Stimulated activated CD4-positive, alpha-beta T cell treated with anti-CD3 and anti-CD28 coated beads, Interleukin-15, amount 100 ng/mL, for 48 hours (primary cell): ENCODE results near the gene P2RX2.

Experiments used
- DNase-seq, 2 donors: peaks; one replicate each; pipeline ENCODE4 v3.0.0-alpha.2; 2020; ENCODE audit warnings: low read depth in 2 of 2

Gene P2RX2

GRCh38 chr12:132618683-132619043 is at the start of gene P2RX2:
Gene P2RX2 (plus strand): TSS chr12:132618776. CDS start chr12:132618817, 41 bp downstream.
- DNase-seq: no peak

- DNase-seq: no peak
Measured at GRCh38 chr12:132568826-132569480, 49.6 kb upstream of the P2RX2 start.

- no peak for DNase-seq
Measured at GRCh38 chr12:132569856-132570480, 48.6 kb upstream of the P2RX2 start.

- DNase-seq: no peak
Measured at GRCh38 chr12:132570635-132571034, 47.9 kb upstream of the P2RX2 start.

GRCh38 chr12:132571051-132571450 is 47.5 kb upstream of the P2RX2 start:
- DNase-seq: no peak

- DNase-seq: no peak
Measured at GRCh38 chr12:132571598-132571997, 47.0 kb upstream of the P2RX2 start.

- no peak for DNase-seq
Measured at GRCh38 chr12:132572106-132572505, 46.5 kb upstream of the P2RX2 start.

- DNase-seq: no peak
Measured at GRCh38 chr12:132572801-132573760, 45.5 kb upstream of the P2RX2 start.

GRCh38 chr12:132574271-132574996 is 44.1 kb upstream of the P2RX2 start:
- no peak for DNase-seq

GRCh38 chr12:132575661-132576060 is 42.9 kb upstream of the P2RX2 start:
- no peak for DNase-seq

- DNase-seq: no peak
Measured at GRCh38 chr12:132576701-132577100, 41.9 kb upstream of the P2RX2 start.

GRCh38 chr12:132577191-132577920 is 41.2 kb upstream of the P2RX2 start:
- DNase-seq: no peak

- DNase-seq: no peak
Measured at GRCh38 chr12:132578118-132578517, 40.5 kb upstream of the P2RX2 start.

- no peak for DNase-seq
Measured at GRCh38 chr12:132578826-132579225, 39.8 kb upstream of the P2RX2 start.

- DNase-seq: no peak
Measured at GRCh38 chr12:132579744-132580143, 38.8 kb upstream of the P2RX2 start.

GRCh38 chr12:132580701-132581292 is 37.8 kb upstream of the P2RX2 start:
- DNase-seq: no peak

- no peak for DNase-seq
Measured at GRCh38 chr12:132581348-132582057, 37.1 kb upstream of the P2RX2 start.

GRCh38 chr12:132582058-132582420 is 36.5 kb upstream of the P2RX2 start:
- no peak for DNase-seq

- no peak for DNase-seq
Measured at GRCh38 chr12:132582582-132583410, 35.8 kb upstream of the P2RX2 start.

GRCh38 chr12:132583411-132583710 is 35.2 kb upstream of the P2RX2 start:
- no peak for DNase-seq
